Head of caudate nucleus (tissue), 42 donors: ENCODE data around the gene PRKD3.

Experiments used
- DNase-seq, 42 donors: peaks; one replicate each; pipeline versions ENCODE4 v3.0.0 to v3.0.0-alpha.2; 2020 to 2021; ENCODE audit warnings: mixed read lengths in 7 of 42
- intact Hi-C: fragments of 100-400 bp; cut with DNase I; formaldehyde crosslinking; loops from one replicate; pipeline ENCODE4 v1.15.0; 2022

PRKD3 gene

DNA sequence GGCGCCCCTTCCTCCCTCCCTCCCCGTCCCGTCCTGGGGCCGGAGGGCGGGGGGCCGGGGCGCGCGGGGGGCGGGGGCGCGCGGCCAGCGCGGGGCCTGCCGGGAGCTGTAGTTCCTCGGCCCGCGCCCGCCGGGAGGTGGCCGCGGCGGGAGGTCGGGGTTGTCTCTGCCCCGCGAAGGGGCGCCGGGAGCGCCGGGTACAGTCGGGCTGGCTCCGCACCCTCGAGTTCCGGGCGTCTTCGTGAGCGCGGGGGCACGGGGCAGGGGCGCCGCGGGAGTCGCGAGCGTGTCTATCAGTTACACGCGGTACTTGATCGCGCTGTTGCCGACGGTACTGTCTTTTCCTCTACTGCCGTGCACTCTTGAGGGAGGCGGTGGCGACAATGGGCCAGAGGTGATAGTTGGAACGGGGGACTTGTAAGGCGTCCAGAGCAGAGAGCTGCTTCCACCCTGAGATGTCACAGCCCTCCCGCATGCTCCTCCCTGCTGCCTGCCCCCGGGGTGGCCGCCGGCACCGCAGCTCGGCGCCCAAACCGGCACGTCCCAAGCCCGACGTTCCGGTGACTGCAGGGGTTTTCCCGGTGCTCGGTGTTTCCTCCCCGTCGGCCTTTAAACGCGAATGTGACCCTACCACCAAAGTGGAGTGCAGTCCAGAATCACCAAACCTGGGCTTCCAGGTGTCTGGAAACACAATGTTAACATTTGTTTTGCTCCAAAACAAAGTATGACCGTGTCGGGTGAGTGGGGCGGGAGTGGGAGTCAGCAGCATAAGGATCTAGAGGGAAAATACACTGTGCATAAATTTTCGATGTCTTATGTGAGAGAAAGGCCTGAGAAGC lies at the start of gene PRKD3:
Gene PRKD3 (minus strand): TSS at position 48 of the 839 bp plus-strand sequence. CDS start 8,309 bp downstream, outside the sequence.
- intact Hi-C loops, result no loop called here
- DNase-seq, result peak in 13 of 42 donors; percentile 8 to 83 (median 30)

DNA sequence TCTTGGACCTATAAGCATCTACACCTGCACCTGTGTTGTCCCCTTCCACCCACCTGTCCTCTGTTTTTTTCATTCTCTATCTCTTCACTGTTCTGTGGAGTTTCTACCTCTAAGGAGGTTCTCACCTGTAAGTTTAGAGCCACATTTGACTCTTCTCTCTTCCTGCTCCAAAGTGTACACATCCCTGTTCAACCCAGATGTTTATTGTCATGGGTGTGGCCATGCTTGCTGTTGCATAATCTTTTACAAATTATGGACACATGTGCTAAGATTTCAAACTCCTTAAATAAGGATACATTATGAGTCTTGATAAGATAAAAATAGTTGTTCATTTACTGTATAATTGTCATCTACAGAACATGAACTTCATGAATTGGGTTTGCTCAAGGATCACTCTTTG lies 47.4 kb upstream of the PRKD3 start:
- intact Hi-C loops, result no loop called here
- DNase-seq, result no peak

DNA sequence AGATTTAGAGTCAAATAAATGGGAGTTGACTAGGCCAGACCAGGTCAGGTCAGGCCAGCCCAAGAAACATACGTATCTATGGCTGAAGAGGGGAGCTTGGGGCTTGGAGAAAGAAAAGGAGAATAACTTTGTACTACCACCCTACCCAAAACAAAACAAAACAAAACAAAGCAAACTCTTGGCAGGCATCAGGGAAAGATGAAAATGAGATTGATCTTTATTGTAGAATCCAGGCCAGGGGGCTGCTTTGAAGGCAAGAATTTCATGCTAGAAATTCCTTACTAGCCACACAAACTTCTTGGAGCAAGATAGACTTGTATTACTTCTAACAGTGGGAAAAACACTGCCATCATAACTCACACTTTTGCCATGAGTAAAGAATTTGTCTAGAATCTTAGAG lies 46.0 kb upstream of the PRKD3 start:
- intact Hi-C loops, result no loop called here
- no peak for DNase-seq

DNA sequence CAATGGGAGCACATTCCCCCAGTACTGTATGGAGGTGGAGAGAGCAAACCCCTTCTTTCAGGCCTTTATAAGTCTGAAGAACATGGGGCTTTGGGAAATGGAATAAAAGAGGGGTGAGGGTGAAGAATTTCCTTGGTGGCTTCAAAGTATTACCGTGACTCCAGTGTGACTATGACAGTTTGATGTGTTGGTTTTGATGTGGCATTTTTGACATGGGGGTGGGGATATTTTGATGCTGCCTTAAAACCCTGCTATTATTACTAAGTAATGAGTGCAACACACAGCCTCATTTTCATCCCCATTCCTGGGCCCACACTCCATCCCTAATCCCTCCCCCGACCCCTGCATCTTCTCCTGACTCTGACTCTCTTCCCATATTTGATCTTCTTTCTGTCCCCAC lies 43.4 kb upstream of the PRKD3 start:
- no peak for DNase-seq
- intact Hi-C loops, result no loop called here

DNA sequence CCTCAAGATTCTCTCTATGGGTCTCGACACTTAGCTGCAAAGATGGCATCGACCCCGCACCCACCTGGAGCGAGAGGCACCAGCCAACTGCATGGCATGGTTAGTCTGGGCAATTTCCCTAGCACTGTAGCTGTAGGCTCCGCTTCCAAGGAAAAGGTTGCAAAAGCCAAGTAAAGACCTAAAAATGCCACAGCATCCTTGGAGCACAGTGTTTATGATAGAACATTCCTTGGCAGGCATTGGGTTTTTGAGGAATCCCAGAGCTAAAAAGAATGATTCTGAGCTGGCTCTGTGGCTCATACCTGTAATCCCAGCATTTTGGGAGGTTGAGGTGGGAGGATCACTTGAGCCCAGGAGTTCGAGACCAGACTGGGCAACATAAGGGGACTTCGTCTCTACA lies 42.7 kb upstream of the PRKD3 start:
- intact Hi-C loops, result no loop called here

DNA sequence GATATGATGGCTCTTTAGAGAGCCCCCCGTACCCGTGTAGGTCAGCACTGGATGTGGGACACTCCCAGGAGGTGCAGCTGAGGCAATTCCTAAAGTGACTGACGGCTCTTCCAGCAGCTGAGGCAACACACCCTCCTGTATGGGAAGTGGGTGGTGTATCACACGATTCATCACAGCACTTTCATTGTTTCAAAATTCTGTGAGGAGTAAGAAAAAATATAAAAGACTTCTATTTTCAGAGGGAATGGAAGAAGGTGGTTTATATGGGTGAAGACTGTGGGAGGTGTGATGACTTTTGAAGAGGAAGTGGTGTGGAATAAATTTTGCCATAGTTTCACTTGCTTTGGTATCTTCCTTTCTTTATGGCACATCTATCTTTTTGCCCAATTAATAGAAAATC lies 42.1 kb upstream of the PRKD3 start:
- intact Hi-C loops, result no loop called here
- DNase-seq, result peak in 27 of 42 donors; percentile 4 to 73 (median 30)

More for the DNA sequence above, 42.7 kb upstream of the PRKD3 start:
- DNase-seq, result no peak

DNA sequence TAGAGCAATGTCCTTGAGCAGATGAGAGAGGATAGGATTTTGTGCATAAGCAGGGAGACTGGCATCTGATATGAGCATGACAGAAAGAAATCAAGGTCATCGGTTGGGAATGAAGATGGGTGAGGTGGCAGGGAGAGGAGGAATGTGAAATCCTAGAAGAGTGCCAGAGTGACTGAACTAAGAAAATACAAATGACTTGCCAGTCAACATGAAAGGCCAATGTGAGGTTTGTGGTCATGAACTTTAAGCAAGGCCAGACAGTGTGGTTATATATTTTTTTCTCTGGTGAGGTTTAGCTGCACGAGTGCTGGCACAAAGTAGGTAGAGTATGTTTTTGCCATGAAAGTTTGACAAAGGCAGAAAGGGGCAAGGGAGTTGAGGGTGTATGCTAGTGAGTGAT lies 41.0 kb upstream of the PRKD3 start:
- intact Hi-C loops, result no loop called here
- DNase-seq, result no peak

DNA sequence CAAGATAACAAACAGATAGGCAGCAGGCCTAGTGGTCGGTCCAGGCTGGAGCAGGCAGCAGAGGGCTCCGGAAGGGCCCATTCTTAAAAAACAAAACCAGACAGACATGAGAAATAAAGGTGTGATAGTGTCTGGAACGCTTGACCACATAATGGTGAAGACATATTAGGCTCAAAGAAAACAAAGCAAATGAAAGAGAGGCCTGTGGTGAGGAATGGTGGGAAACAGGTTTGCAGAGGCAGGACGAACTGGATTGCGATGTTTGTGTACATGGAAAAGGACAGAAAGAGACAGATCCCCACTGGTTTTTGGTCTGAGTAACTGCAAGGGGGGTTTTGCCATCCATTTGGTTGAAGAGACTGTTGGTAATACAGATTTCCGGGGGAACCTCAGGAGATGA lies 39.7 kb upstream of the PRKD3 start:
- intact Hi-C loops, result no loop called here
- no peak for DNase-seq

DNA sequence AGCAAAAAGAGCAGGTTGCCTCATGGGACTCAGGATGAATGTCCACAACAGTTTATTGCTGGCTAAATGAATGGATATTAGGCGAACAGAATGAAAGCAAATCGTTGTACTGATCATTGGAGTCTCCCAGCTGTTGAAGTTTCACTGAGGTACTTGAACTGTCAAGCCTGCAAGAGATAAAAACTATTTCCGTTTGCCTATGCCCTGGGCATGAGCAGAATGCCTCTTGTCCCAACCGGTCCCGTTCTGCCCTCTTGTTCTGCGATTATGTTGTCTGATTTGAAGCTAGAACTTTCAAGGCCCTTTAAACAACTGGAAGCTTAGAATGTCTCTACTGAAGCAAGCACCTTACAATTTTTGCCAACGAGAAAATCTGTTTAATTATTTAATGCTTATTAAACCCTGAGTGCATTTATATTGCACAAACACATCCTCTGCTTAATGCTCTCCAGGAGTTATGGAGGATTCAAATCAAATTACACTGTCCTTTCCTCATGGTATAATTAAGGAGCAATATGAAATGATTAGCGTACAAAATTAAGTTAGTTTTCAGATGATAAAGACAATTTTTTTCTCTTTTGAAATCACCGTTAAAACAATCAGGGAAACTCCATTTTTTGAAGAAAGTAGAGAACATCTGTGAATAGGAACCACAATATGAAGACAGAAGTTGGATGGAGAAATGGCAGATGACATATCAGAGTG lies 37.5 kb upstream of the PRKD3 start:
- DNase-seq, result no peak
- intact Hi-C loops, result no loop called here

DNA sequence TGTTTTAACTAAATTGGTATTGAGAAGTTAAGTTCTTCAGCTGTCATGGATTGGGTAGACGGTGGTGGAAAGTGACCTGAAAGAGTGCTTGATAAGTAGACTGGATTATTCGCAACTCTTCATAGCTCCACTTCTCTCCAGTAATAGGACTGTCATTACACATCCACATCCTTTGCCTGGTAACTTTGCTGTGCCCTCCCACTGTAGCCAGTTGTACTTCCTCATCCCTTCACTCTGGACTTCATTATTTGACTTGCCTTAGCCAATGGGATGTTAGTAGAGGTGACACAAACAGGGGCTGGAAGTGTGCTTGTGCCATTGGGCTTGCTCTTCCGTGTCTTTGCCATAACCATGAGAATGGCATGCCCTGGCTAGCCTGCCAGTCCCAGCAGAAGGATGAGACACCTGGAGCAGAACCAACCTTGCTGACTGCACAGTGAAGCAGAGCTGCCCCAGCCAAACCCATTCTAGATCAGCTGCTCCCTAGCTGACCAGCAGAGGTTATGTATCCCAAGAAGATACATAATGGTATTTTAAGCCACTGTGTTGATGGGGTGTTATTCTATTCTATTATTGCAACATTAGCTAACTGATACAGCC lies 36.7 kb upstream of the PRKD3 start:
- intact Hi-C loops, result no loop called here

DNA sequence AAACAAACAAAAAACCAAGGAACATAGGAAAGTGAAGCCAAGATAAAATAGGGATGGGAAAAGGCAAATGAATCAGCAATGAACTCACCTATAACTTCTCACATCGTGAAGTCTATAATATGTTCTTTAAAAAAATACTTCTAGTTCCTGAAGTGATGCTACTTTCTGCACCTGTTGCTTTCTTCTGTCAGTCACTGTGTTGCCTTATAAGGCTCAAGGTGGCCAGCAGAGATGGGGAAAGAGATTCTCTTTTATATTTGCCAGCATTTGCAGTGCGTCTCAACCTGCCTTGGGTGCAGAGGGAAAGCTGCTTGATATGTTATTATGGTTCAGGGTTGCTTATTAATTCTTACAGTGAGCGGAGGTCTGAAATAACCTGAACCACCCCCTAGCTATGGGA lies 33.8 kb upstream of the PRKD3 start:
- intact Hi-C loops, result no loop called here
- DNase-seq, result no peak

More for the DNA sequence above, 36.7 kb upstream of the PRKD3 start:
- DNase-seq, result no peak

DNA sequence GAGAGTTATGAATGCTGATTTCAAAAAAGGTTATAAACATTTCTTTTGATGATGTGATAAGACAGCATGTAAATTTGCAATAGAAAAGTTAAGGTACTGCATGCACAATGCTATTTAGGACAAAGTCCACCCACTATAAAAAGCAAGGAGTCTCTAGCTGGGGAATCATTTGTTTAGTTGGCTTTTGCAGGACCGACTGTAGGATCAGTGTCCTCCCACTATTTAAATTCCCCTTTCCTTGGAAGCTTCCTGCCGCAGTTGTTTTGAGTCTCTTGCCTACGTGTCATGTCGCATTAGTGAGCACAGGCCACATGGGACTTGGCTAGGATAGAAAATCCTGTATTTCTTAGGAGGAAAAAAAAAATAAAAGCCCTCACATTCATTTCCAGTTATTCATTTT lies 32.9 kb upstream of the PRKD3 start:
- DNase-seq, result no peak
- intact Hi-C loops, result no loop called here

DNA sequence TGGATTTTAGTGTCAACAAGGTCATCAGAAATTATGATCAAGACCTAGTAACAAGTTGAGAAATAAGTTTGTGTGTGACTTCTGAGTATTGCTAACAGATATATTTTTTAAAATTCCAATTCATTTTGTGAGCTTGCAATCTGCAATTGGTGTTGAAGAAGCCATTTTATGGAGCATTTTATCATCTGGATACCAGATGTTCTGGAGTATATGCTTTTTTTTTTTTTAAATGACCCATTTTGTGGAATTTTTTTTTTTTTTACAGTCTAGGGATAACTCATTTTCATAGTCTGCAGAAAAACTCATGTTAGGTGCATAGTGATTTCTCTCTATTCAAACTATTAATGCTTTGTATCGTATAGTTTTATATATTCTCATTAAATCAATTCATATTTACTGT lies 32.4 kb upstream of the PRKD3 start:
- intact Hi-C loops, result no loop called here

DNA sequence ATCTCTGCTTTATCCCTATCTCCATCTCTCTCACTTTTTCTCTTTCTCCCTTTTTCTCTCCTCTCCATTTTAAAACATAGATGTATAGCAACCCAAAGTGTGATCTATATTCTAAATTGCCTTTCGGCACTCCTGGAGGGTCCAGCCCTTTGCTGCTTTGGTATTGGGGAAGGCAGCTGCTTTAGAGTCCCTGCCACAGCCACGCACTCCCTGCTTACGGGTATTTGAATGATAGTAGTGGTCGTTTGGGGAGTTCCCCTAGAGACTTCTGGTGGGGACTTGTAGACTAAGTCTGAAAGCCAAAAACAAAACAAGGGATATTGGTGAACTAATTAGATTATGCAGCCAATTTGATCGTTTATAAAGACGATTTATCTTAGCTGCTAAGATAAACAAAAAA lies 31.7 kb upstream of the PRKD3 start:
- intact Hi-C loops, result no loop called here
- no peak for DNase-seq

More for the DNA sequence above, 32.4 kb upstream of the PRKD3 start:
- no peak for DNase-seq

DNA sequence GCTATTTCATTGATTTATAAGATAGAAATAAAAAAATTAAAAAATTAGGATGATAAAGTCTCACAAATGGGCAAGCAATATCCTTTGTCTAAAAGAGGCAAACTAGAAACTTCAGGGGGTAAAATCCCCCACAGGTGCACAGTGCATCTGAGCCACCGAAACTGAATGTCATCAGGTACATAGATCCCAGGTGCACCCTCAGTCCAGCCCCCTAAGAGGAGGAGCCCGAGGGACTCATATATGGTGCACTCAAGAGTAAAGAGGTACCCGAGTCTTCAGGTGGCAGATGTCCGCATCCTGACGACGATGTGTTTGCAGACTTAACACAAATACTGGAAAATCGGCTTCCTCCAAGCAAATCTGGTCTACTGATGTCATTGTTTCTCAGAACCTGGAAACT lies 31.1 kb upstream of the PRKD3 start:
- intact Hi-C loops, result no loop called here
- DNase-seq, result no peak

DNA sequence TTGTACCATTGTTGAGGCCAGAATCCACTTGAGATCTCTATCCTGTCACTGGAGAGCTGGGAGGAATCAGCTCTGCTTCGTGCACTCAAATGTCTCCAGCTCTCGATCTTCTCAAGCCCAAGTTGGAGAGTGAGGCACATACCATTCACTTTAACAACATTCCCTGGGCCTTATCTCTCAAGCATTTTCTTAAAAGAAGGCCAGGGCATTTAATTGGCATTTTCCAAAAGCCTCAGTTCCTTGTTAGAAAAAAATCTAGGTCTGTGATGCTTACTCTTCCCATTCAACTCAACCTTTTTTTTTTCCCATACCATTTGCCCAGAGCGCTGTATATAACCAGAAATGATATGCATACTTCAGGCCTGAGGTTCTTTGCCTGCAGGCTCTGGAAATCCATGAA lies 29.9 kb upstream of the PRKD3 start:
- intact Hi-C loops, result no loop called here
- DNase-seq, result no peak

DNA sequence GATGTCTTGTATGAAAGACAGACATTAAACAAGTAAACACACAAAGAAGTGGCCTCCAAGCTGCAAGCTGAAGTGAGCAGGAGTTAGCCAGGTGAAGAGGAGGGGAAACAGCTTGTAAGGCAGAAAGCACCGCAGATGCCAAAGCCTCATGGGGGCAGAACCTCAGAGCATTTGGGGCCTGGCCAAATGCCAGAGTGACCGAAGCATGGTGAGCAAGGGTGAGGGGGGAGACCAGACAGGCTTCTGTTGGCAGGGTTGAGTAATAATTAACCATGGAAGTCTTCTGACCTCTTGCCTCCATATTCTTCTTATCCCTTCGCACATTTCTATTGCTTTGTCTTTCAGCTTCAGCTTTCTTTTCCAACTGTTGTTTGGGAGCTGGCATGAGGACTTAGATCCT lies 25.4 kb upstream of the PRKD3 start:
- intact Hi-C loops, result no loop called here
- no peak for DNase-seq

DNA sequence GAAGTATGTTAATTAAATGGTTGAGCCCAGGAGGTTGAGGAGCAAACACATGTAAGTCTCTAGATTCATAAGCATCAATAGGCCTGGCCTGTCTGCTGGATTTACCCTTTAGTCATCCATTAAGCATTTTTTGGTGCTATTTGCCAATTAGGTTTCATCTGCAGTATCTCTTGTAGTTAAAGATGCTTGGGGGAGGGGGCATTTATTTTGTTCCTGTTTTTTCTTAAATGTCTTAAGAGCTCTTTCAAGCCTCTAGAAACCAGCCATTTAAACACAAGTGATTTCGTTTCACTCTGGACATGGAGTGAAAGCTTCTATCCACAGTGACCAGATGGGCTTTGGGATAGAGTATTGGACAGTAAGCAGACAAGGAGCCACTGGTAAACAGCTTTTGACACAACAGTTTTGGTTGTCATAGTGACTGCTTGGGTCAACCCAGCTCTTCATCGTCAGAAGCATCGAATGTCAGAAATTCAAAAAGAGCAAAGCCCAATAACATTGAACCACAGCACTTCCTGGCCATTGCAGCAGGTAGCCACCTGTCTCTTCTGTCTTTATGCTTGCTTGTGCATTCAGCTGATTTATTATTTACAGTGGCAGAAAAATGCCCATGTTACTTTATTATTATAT lies 24.7 kb upstream of the PRKD3 start:
- DNase-seq, result no peak
- intact Hi-C loops, result no loop called here

DNA sequence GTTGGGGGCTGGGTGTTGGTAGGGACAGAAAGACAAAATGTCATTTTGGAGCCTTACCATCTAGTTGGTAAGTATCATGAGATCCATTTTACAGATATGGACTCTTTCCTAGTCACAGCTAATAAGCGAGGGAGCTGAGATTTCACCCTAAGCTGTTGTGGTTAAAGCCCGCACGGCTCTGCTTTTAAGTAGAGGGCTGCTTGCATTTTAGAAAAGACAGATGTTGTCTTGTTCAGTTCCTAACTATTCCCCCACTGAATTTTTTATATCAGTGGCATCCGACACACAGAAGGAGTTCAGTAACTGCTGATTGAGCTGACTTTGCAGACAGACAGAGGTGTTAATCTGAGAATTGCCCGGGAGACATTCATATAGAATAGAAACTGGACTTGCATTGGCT lies 23.5 kb upstream of the PRKD3 start:
- no peak for DNase-seq
- intact Hi-C loops, result no loop called here
